ENCODE measurements around the gene AEN. TPM values are rescaled to one million over a fixed set of nuclear protein-coding genes. Genes with fewer than 3 reads are reported as not detected.

AEN gene
- total and polyA plus RNA-seq, 2 donors (not counting 3 experiments of a cell fraction or from before 2014, with no cell fraction given), result 34.2 to 35.6 TPM

GRCh38 chr15:88617790-88618189 is 3.4 kb upstream of the AEN start:
- no peaks in the 10 kb centered on the region for H3K9me3 ChIP-seq (replicated peaks; ENCODE audit: control insufficient read depth, insufficient read depth, low read length)
- CTCF ChIA-PET, result no interaction called here
- FAIRE-seq, result no peak
- no peak for DNase-seq (ENCODE audit: low read depth, low spot score)
- H3K9ac ChIP-seq (replicated peaks; ENCODE audit: extremely low read depth, insufficient read depth, low read length), result no peak overlapping the region
- H2AFZ ChIP-seq (ENCODE audit: low read depth, low read length), result no peak overlapping the region
- no peaks in the 10 kb centered on the region for H4K20me1 ChIP-seq (replicated peaks; ENCODE audit: control insufficient read depth, extremely low read depth, insufficient read depth, low read length)
- no peaks in the 10 kb centered on the region for H3K9me1 ChIP-seq (replicated peaks; ENCODE audit: control insufficient read depth, extremely low read depth, insufficient read depth, low read length)
- H3K27me3 ChIP-seq (ENCODE audit: control insufficient read depth in 2 of 2, insufficient read depth in 2 of 2, low read length in 2 of 2), result no peaks in the 10 kb centered on the region
- intact Hi-C loops (cut with micrococcal nuclease), result no loop called here
- BruUV-seq (replicated peaks), result no TSS peak
- H3K36me3 ChIP-seq (ENCODE audit: control insufficient read depth in 2 of 2, extremely low read depth in 1 of 2, insufficient read depth in 2 of 2, low read length in 2 of 2), result no peaks in the 10 kb centered on the region
- no peak overlapping the region for H3K4me3 ChIP-seq (replicated peaks in 1 of 3; ENCODE audit: insufficient read depth in 1 of 3, low read depth in 1 of 3, low read length in 3 of 3)
- POLR2A ChIA-PET, result no interaction called here
- dilution Hi-C loops (cut with MboI; ENCODE audit: extremely low pct_ligation_motif_present, low sequenced_read_pairs), result no loop called here
- no peak for TF ChIP-seq CTCF (IDR thresholded peaks at IDR 0.05; ENCODE audit: extremely low read depth in 1 of 2, insufficient read depth in 1 of 2, low read depth in 1 of 2, low read length in 2 of 2)
- TF ChIP-seq JUN (IDR thresholded peaks at IDR 0.05; ENCODE audit: borderline replicate concordance, insufficient read depth, insufficient read length, low read depth), result no peak
- TF ChIP-seq POLR2AphosphoS5 (IDR thresholded peaks at IDR 0.05; ENCODE audit: insufficient read depth, low read depth, low read length), result no peak
- no peak for TF ChIP-seq GATA2 (IDR thresholded peaks at IDR 0.05; ENCODE audit: insufficient read depth, insufficient read length, low read depth, low read length)
- TF ChIP-seq POLR2A (IDR thresholded peaks at IDR 0.05; ENCODE audit: low read depth, low read length), result no peak
- no peak overlapping the region for H3K27ac ChIP-seq (ENCODE audit: insufficient read depth, low read depth, low read length)
- H3K4me1 ChIP-seq (ENCODE audit: control insufficient read depth, extremely low read depth, insufficient read depth, low read length), result peaks cover 14% of the 10 kb centered on the region
- H3K79me2 ChIP-seq (ENCODE audit: control insufficient read depth, insufficient read depth, low read length), result peaks cover 16% of the 10 kb centered on the region
- no peak overlapping the region for H3K4me2 ChIP-seq (ENCODE audit: insufficient read depth, low read length)

- dilution Hi-C loops (cut with MboI; ENCODE audit: extremely low pct_ligation_motif_present, low sequenced_read_pairs), result no loop called here
- no peak overlapping the region for H3K9ac ChIP-seq (replicated peaks; ENCODE audit: extremely low read depth, insufficient read depth, low read length)
- TF ChIP-seq MYC (IDR thresholded peaks at IDR 0.05; ENCODE audit: low read depth, low read length), result no peak
- no peak for TF ChIP-seq EZH2 (IDR thresholded peaks at IDR 0.05; ENCODE audit: borderline replicate concordance, low read depth, low read length, severe bottlenecking)
- no peak for TF ChIP-seq MAX (IDR thresholded peaks at IDR 0.05; ENCODE audit: insufficient read depth, insufficient read length)
- TF ChIP-seq FOS (IDR thresholded peaks at IDR 0.05; ENCODE audit: borderline replicate concordance, insufficient read depth, low read length), result no peak
- TF ChIP-seq CTCF (IDR thresholded peaks at IDR 0.05; ENCODE audit: extremely low read depth in 1 of 2, insufficient read depth in 1 of 2, low read depth in 1 of 2, low read length in 2 of 2), result no peak
- no peak overlapping the region for H3K27ac ChIP-seq (ENCODE audit: insufficient read depth, low read depth, low read length)
- DNase-seq (ENCODE audit: low read depth, low spot score) (no peak), FAIRE-seq (no peak)
- BruUV-seq (replicated peaks), result no TSS peak
- no peak overlapping the region for H3K4me2 ChIP-seq (ENCODE audit: insufficient read depth, low read length)
- no peaks in the 10 kb centered on the region for H3K9me1 ChIP-seq (replicated peaks; ENCODE audit: control insufficient read depth, extremely low read depth, insufficient read depth, low read length)
- H3K27me3 ChIP-seq (ENCODE audit: control insufficient read depth in 2 of 2, insufficient read depth in 2 of 2, low read length in 2 of 2), result no peaks in the 10 kb centered on the region
- H3K79me2 ChIP-seq (ENCODE audit: control insufficient read depth, insufficient read depth, low read length), result peaks cover 25% of the 10 kb centered on the region
- ChIA-PET POLR2A (no interaction called here), CTCF (no interaction called here)
- no peaks in the 10 kb centered on the region for H3K9me3 ChIP-seq (replicated peaks; ENCODE audit: control insufficient read depth, insufficient read depth, low read length)
- H3K4me3 ChIP-seq (replicated peaks in 1 of 3; ENCODE audit: insufficient read depth in 1 of 3, low read depth in 1 of 3, low read length in 3 of 3), result no peak overlapping the region
- no peak overlapping the region for H2AFZ ChIP-seq (ENCODE audit: low read depth, low read length)
- intact Hi-C loops (cut with micrococcal nuclease), result no loop called here
- H3K4me1 ChIP-seq (ENCODE audit: control insufficient read depth, extremely low read depth, insufficient read depth, low read length), result peaks cover 19% of the 10 kb centered on the region
- H4K20me1 ChIP-seq (replicated peaks; ENCODE audit: control insufficient read depth, extremely low read depth, insufficient read depth, low read length), result no peaks in the 10 kb centered on the region
- H3K36me3 ChIP-seq (ENCODE audit: control insufficient read depth in 2 of 2, extremely low read depth in 1 of 2, insufficient read depth in 2 of 2, low read length in 2 of 2), result no peaks in the 10 kb centered on the region
Measured at GRCh38 chr15:88618686-88619085, 2.5 kb upstream of the AEN start.
